Activated CD8-positive, alpha-beta memory T cell treated with anti-CD3 and anti-CD28 coated beads for 4 hours (primary cell): Measurements from ENCODE around the gene TBCA.
"Not testable (repeated sequence)": the region's sequence is repeated elsewhere in the genome, so short reads cannot be mapped to it uniquely, and the experiment has no call there.

Experiments used
- DNase-seq, 2 donors: peaks; one replicate each; pipeline ENCODE4 v3.0.0-alpha.2; 2020; ENCODE audit warnings: low read depth in 2 of 2

The TBCA gene

GRCh38 chr5:77709993-77710685 lies 66.0 kb downstream of the TBCA start:
- no peak for DNase-seq

- DNase-seq: no peak
Observed at GRCh38 chr5:77709340-77709739, 66.8 kb downstream of the TBCA start.

- no peak for DNase-seq
Observed at GRCh38 chr5:77707791-77708190, 68.3 kb downstream of the TBCA start.

- not testable (repeated sequence) for DNase-seq
Observed at GRCh38 chr5:77699569-77699968, 76.6 kb downstream of the TBCA start.

- no peak for DNase-seq
Observed at GRCh38 chr5:77698920-77699319, 77.2 kb downstream of the TBCA start.

GRCh38 chr5:77697692-77698091 lies 78.4 kb downstream of the TBCA start:
- DNase-seq: no peak

- no peak for DNase-seq
Observed at GRCh38 chr5:77696120-77696519, 80.0 kb downstream of the TBCA start.

- no peak for DNase-seq
Observed at GRCh38 chr5:77693913-77694312, 82.2 kb downstream of the TBCA start.

GRCh38 chr5:77683171-77683732 lies 92.9 kb downstream of the TBCA start:
- DNase-seq: no peak

- DNase-seq: no peak
Observed at GRCh38 chr5:77670526-77670925, 105.6 kb downstream of the TBCA start.

GRCh38 chr5:77669677-77670076 lies 106.5 kb downstream of the TBCA start:
- DNase-seq: no peak

GRCh38 chr5:77663090-77663863 lies 112.9 kb downstream of the TBCA start:
- no peak for DNase-seq

- no peak for DNase-seq
Observed at GRCh38 chr5:77662635-77663034, 113.5 kb downstream of the TBCA start.

GRCh38 chr5:77658662-77659061 lies 117.5 kb downstream of the TBCA start:
- DNase-seq: no peak

- DNase-seq: no peak
Observed at GRCh38 chr5:77651343-77651742, 124.8 kb downstream of the TBCA start.

- DNase-seq: no peak
Observed at GRCh38 chr5:77650686-77651085, 125.5 kb downstream of the TBCA start.

GRCh38 chr5:77649776-77650175 lies 126.4 kb downstream of the TBCA start:
- DNase-seq: no peak

- no peak for DNase-seq
Observed at GRCh38 chr5:77645995-77646639, 130.0 kb downstream of the TBCA start.

GRCh38 chr5:77645158-77645994 lies 130.8 kb downstream of the TBCA start:
- no peak for DNase-seq

GRCh38 chr5:77644371-77645157 lies 131.6 kb downstream of the TBCA start:
- DNase-seq: no peak
